ENCODE measurements around the gene COQ7. TPM values are rescaled to one million over a fixed set of nuclear protein-coding genes. Genes with fewer than 3 reads are reported as not detected.

The COQ7 gene
- total RNA-seq, 1 donor from 2014 or later, result 15.5 TPM

DNA sequence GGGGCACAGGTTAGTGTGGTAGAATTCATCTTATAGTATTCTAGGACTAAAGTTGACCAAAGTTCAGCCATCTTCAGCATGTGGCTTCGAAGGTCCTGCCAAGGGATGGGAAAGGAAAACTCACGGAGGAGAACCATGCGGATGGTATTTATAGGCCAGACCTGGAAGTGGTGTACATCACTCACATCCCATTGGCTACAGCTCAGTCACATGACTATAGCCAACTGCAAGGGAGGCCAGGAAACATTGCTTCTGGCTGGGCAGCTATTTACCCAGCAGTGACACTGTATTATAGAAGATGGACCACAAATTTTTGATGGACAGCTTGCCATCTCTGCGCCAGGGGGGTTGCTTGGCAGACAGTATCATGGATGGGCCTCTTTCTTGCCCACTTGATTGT, 35.7 kb upstream of the COQ7 start:
- TF ChIP-seq, protein P1, sequence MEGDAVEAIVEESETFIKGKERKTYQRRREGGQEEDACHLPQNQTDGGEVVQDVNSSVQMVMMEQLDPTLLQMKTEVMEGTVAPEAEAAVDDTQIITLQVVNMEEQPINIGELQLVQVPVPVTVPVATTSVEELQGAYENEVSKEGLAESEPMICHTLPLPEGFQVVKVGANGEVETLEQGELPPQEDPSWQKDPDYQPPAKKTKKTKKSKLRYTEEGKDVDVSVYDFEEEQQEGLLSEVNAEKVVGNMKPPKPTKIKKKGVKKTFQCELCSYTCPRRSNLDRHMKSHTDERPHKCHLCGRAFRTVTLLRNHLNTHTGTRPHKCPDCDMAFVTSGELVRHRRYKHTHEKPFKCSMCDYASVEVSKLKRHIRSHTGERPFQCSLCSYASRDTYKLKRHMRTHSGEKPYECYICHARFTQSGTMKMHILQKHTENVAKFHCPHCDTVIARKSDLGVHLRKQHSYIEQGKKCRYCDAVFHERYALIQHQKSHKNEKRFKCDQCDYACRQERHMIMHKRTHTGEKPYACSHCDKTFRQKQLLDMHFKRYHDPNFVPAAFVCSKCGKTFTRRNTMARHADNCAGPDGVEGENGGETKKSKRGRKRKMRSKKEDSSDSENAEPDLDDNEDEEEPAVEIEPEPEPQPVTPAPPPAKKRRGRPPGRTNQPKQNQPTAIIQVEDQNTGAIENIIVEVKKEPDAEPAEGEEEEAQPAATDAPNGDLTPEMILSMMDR (IDR thresholded peaks at IDR 0.05; ENCODE audit: insufficient read depth, low read length, severe bottlenecking), result no peak
- no peaks in the 10 kb centered on the region for H3K27me3 ChIP-seq (ENCODE audit: control insufficient read depth, insufficient read depth, low read length)
- H3K36me3 ChIP-seq (ENCODE audit: control insufficient read depth, insufficient read depth, low read length), result peaks cover 7% of the 10 kb centered on the region
- DNase-seq (ENCODE audit: low read depth) (no peak), FAIRE-seq (no peak)
- H3K4me3 ChIP-seq (ENCODE audit: low read depth, low read length), result no peak overlapping the region

DNA sequence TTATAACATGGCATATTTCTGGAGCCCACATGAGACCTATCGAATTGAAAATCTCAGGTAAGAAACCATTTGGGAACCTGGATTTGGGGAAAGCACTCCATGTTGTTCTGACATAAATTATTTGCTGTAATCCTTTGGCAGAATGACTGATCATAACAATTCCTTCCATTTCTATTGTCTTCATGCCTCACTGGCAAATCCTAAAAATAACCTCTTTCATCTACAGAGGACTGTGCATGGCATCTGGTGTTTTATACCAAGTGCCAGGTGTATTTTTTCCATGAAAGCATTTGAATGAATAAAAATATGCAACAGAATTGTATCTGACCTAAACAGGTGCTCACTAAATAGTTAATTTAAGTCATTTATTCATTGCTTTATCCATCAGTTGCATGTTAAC, 33.7 kb upstream of the COQ7 start:
- H3K4me3 ChIP-seq (ENCODE audit: low read depth, low read length), result no peak overlapping the region
- H3K36me3 ChIP-seq (ENCODE audit: control insufficient read depth, insufficient read depth, low read length), result peaks cover 7% of the 10 kb centered on the region
- no peaks in the 10 kb centered on the region for H3K27me3 ChIP-seq (ENCODE audit: control insufficient read depth, insufficient read depth, low read length)
- TF ChIP-seq, protein P1 (IDR thresholded peaks at IDR 0.05; ENCODE audit: insufficient read depth, low read length, severe bottlenecking), result no peak
- DNase-seq (ENCODE audit: low read depth) (no peak), FAIRE-seq (no peak)

DNA sequence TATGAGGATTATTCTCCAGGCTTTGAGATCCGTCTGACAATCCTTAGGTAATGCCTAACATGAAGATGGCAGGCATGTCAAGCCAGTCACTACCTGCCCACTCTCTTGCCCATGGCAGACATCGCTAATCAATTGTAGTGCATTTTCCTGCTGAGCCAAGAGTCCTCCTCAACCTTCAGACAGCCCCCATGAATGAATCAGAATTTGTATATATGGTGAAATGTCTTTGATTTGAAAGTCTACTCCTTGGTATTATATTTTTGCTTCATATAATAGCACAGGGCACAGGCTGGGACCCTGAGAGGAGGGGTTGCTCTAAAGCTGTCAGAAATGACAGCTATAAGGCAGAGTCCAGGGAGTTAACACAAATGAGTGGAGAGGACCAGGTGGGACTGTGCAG, 27.0 kb upstream of the COQ7 start:
- no peaks in the 10 kb centered on the region for H3K27me3 ChIP-seq (ENCODE audit: control insufficient read depth, insufficient read depth, low read length)
- H3K4me3 ChIP-seq (ENCODE audit: low read depth, low read length), result no peak overlapping the region
- FAIRE-seq (no peak), DNase-seq (ENCODE audit: low read depth) (no peak)
- TF ChIP-seq, protein P1 (IDR thresholded peaks at IDR 0.05; ENCODE audit: insufficient read depth, low read length, severe bottlenecking), result no peak
- peaks cover 9% of the 10 kb centered on the region for H3K36me3 ChIP-seq (ENCODE audit: control insufficient read depth, insufficient read depth, low read length)

DNA sequence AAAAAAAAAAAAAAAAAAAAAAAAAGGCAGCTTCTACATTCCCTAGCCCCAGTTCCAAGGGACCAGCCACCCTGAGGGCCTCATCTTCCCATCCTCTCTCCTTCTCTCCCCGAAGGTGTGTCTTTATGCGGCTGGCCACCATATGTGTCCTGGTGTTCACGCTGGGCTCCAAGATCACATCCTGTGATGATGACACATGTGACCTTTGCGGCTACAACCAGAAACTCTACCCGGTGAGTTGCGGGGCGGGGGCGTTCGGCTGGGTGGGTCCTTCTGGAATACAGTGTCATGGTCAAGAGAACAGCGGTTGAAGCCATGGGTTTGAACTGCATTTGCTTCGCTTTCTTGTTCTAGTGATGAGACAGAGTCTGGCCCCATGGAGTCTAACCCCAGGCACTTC, 22.6 kb upstream of the COQ7 start:
- FAIRE-seq, result no peak
- DNase-seq (ENCODE audit: low read depth), result no peak
- TF ChIP-seq, protein P1 (IDR thresholded peaks at IDR 0.05; ENCODE audit: insufficient read depth, low read length, severe bottlenecking), result no peak
- Histone ChIP-seq H3K4me3 (ENCODE audit: low read depth, low read length) (no peak overlapping the region), H3K36me3 (ENCODE audit: control insufficient read depth, insufficient read depth, low read length) (peaks cover 16% of the 10 kb centered on the region), H3K27me3 (ENCODE audit: control insufficient read depth, insufficient read depth, low read length) (no peaks in the 10 kb centered on the region)

DNA sequence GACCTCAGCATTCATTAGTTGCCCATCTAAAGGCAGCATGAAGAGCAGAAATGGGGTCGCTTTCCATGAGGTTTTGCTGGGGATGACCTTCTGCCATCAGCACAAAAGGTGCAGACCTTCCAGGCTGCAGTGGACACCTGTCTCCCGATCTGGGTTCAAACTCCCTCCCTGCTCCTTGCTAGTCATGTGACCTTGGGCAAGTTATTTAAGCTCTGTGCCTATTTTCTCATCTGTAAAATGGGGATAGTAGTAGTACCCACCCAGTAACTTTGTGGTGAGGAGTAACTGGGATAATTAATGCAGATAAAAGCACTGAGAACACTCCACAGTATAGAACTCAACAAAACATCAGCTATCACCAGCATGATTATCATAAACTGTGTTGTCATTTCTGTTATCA, 21.4 kb upstream of the COQ7 start:
- TF ChIP-seq, protein P1 (IDR thresholded peaks at IDR 0.05; ENCODE audit: insufficient read depth, low read length, severe bottlenecking), result no peak
- DNase-seq (ENCODE audit: low read depth) (no peak), FAIRE-seq (no peak)
- H3K36me3 ChIP-seq (ENCODE audit: control insufficient read depth, insufficient read depth, low read length), result peaks cover 15% of the 10 kb centered on the region
- no peaks in the 10 kb centered on the region for H3K27me3 ChIP-seq (ENCODE audit: control insufficient read depth, insufficient read depth, low read length)
- no peak overlapping the region for H3K4me3 ChIP-seq (ENCODE audit: low read depth, low read length)

DNA sequence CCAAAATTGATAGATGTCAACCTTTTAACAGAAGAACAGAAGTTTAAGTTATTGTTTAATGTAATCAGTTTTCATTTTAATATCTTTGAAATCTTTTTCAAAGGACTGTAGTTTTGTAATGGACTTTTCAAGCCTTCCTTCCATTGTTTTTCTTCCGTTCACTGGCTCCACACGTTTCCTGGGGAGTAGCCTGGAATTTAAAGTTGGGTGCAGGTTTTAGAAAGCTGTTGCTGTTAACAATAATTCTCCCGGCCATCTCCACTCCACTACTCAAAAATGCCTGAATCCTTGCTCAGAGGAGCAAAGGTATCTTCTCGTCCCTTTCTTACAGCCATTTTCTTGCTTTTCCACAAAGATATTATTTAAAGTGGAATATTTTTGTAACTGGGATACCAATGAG, 4.7 kb upstream of the COQ7 start:
- no peak for DNase-seq (ENCODE audit: low read depth)
- Histone ChIP-seq H3K27me3 (ENCODE audit: control insufficient read depth, insufficient read depth, low read length) (no peaks in the 10 kb centered on the region), H3K36me3 (ENCODE audit: control insufficient read depth, insufficient read depth, low read length) (peaks cover 5% of the 10 kb centered on the region), H3K4me3 (ENCODE audit: low read depth, low read length) (no peak overlapping the region)
- no peak for FAIRE-seq
- TF ChIP-seq, protein P1 (IDR thresholded peaks at IDR 0.05; ENCODE audit: insufficient read depth, low read length, severe bottlenecking), result no peak
